H1 (cell line): ENCODE results near the gene EIF3B.

Experiments used
- CTCF ChIP-seq, 3 experiments: IDR thresholded peaks; 1 replicate in 2 of 3; 2 replicates in 1 of 3; pipeline versions ENCODE4 v1.5.1 to v1.6.1; 2011; ENCODE audit warnings: low read length in 3 of 3, mild to moderate bottlenecking in 3 of 3, inconsistent platforms in 2 of 3, low read depth in 1 of 3, moderate library complexity in 1 of 3; ENCODE audit not compliant: insufficient read depth in 1 of 3; ENCODE audit errors: control extremely low read depth in 1 of 3
- EP300 ChIP-seq, 2 experiments: IDR thresholded peaks; 1 replicate in 1 of 2; 2 replicates in 1 of 2; pipeline ENCODE4 v1.6.1; 2011 to 2012; ENCODE audit warnings: low read depth in 2 of 2, low read length in 2 of 2, mild to moderate bottlenecking in 2 of 2, borderline replicate concordance in 1 of 2, inconsistent platforms in 1 of 2, moderate library complexity in 1 of 2
- EZH2 ChIP-seq: fragments of 200-600 bp; sonication (generic); IDR thresholded peaks from 2 replicates; pipeline ENCODE4 v1.7.1; 2012; ENCODE audit warnings: low read depth, mild to moderate bottlenecking, moderate library complexity, low read length, inconsistent platforms; ENCODE audit not compliant: severe bottlenecking
- FOSL1 ChIP-seq: IDR thresholded peaks from 2 replicates; pipeline ENCODE4 v1.6.1; 2011; ENCODE audit warnings: mild to moderate bottlenecking, low read depth, low read length, moderate library complexity; ENCODE audit not compliant: insufficient read depth
- JUND ChIP-seq: IDR thresholded peaks from 2 replicates; pipeline ENCODE4 v1.6.1; 2011; ENCODE audit warnings: mild to moderate bottlenecking, improper control_type of control experiment, low read length
- MAX ChIP-seq: IDR thresholded peaks from 2 replicates; pipeline ENCODE4 v1.6.1; 2012; ENCODE audit warnings: inconsistent platforms
- POLR2A ChIP-seq, 2 experiments: IDR thresholded peaks; 1 replicate in 1 of 2; 2 replicates in 1 of 2; pipeline ENCODE4 v1.6.1; 2011; ENCODE audit warnings: low read depth in 2 of 2, low read length in 2 of 2, mild to moderate bottlenecking in 2 of 2; ENCODE audit errors: control extremely low read depth in 1 of 2
- SP2 ChIP-seq: IDR thresholded peaks from 2 replicates; pipeline ENCODE4 v1.6.1; 2012; ENCODE audit warnings: mild to moderate bottlenecking, low read length, inconsistent platforms
- TAF1 ChIP-seq: IDR thresholded peaks from 2 replicates; pipeline ENCODE4 v1.6.1; 2011; ENCODE audit warnings: mild to moderate bottlenecking, low read depth, low read length
- TF ChIP-seq, protein P1 (sequence below): IDR thresholded peaks from 2 replicates; pipeline ENCODE4 v1.6.1; 2011; ENCODE audit warnings: low read length, improper control_type of control experiment

GRCh38 chr7:2403014-2403717 lies 48.5 kb downstream of the EIF3B start, which contains the start of gene CHST12:
- no peak for TF ChIP-seq EZH2
- TF ChIP-seq CTCF (IDR thresholded peaks at IDR 0.05; ENCODE audit: control extremely low read depth in 1 of 3, insufficient read depth in 1 of 3, low read depth in 1 of 3, low read length in 3 of 3), result no peak
- no peak for TF ChIP-seq FOSL1
- TF ChIP-seq TAF1, result peak; percentile 61; the same call in 1 of the 2 replicates
- peak in 1 of 2 experiments; percentile 55; a peak in 2 of 3 replicates for TF ChIP-seq POLR2A (IDR thresholded peaks at IDR 0.05; ENCODE audit: control extremely low read depth in 1 of 2, low read depth in 2 of 2, low read length in 2 of 2)
- peak; percentile 89 for TF ChIP-seq MAX
- no peak for TF ChIP-seq JUND
- no peak for TF ChIP-seq SP2
- TF ChIP-seq EP300 (IDR thresholded peaks at IDR 0.05; ENCODE audit: borderline replicate concordance in 1 of 2, low read depth in 2 of 2, low read length in 2 of 2), result no peak
- TF ChIP-seq, protein P1, sequence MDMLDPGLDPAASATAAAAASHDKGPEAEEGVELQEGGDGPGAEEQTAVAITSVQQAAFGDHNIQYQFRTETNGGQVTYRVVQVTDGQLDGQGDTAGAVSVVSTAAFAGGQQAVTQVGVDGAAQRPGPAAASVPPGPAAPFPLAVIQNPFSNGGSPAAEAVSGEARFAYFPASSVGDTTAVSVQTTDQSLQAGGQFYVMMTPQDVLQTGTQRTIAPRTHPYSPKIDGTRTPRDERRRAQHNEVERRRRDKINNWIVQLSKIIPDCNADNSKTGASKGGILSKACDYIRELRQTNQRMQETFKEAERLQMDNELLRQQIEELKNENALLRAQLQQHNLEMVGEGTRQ, result no peak
